Stimulated activated CD4-positive, alpha-beta T cell treated with anti-CD3 and anti-CD28 coated beads, TNF-alpha, amount 100 ng/mL, for 1 hour (primary cell): ENCODE measurements around the gene VCP.

Experiments
- DNase-seq, 3 donors: peaks; one replicate each; pipeline ENCODE4 v3.0.0-alpha.2; 2020; ENCODE audit warnings: low read depth in 3 of 3, low spot score in 1 of 3

The VCP gene

DNA sequence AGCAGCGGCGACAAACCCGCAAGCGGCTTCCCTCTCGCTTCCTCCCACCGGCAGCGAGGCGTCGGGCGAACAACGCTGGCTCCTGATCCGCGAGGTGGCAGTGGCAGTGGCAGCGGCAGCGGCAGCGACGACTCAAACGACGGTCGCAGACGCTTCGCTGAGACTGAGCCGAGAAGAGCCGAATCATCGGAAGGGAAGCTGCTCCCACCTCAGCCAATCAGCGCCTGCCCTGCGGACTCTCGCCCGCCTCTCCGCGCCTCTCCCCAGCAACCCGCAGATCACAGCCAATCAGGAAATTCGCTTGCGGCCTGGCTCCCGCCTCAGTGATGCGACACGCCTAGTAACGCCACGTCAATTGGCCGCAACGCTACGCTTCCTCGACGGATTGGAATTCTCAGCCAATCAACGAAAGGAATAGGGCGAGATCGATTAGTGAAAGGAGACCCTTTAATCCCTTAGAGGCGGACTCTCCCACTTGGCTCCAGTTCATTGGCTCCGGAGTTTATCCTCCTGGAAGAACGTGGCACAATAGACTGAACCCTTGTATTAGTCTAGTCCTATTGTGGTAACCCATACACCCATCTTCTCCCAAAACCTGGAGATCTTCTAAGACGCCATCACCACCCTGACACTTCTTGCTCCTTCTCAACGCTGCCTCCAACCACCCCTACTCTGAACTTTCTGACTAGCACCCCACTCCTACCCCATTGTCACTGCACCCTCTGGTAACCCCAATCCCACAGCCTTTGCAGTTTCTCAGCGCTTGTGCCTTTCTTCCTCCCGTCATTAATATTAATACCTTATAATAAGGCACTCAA, at the start of gene VCP:
Gene VCP (minus strand): TSS at position 165 of the 818 bp plus-strand sequence. CDS start 272 bp downstream, outside the sequence.
- peak; percentile 87 to 94 (median 92) for DNase-seq

- peak; percentile 58 to 77 (median 74) for DNase-seq
Measured at GRCh38 chr9:35116898-35117551, 44.6 kb upstream of the VCP start.

DNA sequence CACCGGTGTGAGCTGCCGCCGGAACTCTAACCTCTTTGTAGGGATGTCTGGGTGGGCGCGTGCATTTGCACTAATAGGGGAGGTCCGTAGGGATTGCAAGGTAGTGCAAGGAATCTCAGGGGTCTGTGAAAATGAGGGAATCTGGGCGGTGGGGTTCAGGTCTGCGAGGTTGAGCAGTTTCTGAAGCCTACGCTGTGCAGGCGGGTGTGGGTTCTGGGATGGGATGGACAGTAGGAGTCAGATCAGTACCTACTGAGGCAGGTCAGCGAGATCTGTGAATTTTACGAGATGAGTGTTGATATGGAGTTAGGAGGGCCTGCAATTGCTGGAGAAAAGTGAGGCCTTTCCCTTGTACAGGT, 44.1 kb upstream of the VCP start:
- no peak for DNase-seq

- DNase-seq: peak; percentile 70 to 83 (median 74)
Measured at GRCh38 chr9:35115680-35116538, 43.5 kb upstream of the VCP start, which contains the start of gene ATOSB. Gene ATOSB (minus strand): TSS chr9:35115862. CDS start chr9:35108274, 7,588 bp downstream.

DNA sequence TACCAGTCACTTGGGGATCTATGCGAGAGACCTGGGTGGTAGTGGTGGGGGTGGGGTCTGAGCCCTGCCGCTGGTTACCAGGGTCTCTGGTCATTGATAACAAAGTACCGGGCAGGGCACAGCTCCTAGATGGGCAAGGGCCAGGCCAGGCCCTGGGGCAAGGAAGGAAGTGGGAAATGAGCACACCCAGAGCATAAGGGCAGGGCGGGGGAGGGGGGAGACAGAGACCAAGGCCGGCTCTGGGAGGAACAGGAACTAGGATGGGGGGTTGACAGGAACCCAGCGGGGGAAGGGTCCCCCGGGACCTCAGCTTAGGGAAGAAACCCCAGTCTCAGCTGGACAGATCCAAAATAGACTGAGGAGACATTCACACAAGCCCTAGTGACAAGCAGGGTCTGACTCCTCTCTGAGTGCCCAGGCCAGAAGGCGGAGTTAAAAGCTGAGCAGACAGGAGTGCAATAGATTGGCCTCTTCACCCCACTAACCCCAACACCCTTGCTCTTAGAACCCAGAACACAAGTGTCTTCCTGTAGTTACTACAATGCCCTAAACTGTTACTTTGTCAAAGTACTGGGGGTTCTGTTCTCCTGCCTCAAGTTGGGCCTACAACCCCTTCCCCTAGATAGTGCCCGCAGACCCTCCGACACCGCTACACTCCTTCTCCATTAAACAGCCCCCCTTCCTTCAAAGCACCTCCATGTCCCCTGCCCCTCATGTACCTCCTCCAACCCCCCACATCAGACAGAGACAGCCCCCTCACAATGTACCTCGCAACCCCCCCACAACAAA, 42.6 kb upstream of the VCP start:
- no peak for DNase-seq

- peak; percentile 29 to 44 (median 34) for DNase-seq
Measured at GRCh38 chr9:35114113-35114839, 41.9 kb upstream of the VCP start.

DNA sequence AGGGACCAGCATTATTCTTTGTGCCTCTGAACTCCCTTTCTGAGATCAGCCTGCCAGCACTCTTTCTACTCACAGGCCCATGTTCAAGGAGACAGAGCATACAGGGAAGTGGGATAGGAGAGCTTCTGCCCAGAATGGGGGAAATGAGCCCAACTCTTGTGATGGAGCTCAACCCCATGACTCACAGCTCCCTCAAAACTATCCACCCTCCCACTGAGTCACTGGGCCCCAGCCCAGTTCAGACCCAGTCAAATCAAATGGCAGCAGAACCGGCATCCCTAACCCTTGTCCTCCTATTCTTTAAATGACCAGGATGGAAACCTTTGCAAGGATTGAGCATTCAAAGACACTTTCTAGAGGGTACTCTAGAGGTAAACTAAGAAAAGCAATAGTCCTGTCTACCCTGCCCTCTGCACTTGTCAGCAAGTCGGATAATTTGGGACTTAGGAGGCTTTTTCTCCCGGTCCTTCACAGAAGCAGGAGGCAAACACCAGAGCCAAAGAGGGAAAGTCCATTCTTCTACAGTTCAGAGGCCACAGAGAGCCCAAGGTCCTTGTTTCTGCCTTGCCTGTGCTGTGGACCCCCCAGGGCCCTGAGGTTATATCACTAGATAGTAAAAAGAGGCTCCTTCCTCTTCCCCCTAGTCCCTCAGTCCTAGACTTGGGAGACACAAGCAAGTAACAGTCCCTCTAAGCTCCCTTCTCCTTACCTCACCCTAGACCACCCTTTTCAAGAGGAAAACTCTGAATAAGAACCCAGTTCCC, 40.0 kb upstream of the VCP start:
- no peak for DNase-seq

GRCh38 chr9:35111001-35111933, 38.8 kb upstream of the VCP start:
- peak; percentile 91 to 95 (median 92) for DNase-seq

DNA sequence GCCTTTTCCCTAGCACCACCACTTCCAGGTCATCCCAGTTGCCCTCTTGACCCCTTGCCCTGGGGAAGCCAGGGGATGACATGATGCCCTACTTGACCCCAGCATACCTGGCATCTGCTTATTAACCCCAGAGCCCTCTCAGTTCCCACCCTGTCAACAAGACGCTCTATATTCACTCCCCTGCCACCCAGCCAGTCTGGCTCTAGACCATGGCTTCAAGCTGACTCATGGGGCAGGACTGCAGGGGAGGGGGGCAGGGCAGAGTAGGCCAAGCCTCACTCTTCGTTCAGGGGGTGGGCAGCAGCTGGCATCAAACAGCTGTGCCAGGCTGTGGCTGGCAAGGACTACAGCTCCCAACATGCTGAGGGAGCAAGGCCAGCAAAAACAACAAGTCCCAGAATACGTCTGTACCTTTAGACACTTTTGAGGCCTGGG, 37.9 kb upstream of the VCP start:
- no peak for DNase-seq

- DNase-seq: no peak
Measured at GRCh38 chr9:35108946-35109575, 36.6 kb upstream of the VCP start.

GRCh38 chr9:35108461-35108860, 36.0 kb upstream of the VCP start:
- DNase-seq: no peak

DNA sequence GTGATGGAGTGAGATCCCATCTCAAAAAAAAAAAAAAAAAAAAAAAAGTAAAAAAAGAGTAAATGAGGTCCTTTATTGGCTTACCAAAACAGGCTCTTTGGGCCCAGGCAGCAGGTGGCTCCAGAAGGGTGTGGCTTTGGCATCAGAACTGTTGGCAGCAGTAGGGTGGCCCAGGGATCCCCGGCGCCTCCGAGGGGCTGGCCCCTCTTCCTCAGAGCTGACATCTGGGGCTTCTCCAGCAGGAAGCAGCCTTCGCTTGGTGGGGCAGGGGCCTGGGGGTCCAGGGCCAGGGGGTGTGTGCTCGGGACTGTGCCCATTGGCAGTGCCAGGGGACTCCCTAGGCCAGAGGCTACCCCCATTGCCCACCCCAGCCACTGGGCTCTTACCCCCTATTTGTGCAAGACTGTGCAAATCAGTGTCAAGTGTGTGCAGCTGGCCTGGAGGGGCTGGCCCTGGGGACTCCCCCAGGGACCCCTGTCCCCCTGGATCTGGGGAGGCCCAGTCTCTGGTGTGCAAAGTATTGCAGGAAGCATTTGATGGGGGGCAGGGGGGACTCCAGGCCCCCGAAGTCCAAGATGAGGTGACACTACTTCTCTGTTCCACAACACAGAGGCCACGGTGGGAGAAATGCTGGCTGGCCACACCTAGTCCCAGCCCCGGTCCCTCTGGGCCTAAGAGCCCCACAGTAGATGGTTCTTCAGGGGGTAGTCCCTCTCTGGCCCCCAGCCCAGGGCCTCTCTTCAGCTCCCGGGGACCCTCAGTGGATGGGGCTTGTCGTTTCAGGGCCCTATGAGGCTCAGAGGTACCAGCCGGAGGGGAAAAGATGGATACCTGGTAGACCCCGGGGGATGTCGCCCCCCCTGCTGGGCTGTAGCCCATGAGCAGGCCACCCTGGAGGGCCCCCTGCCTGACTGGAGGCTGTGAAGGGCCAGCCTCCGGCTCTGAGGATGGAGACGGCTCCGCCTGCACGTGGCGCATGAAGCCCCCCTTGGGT, 35.2 kb upstream of the VCP start:
- DNase-seq: no peak

DNA sequence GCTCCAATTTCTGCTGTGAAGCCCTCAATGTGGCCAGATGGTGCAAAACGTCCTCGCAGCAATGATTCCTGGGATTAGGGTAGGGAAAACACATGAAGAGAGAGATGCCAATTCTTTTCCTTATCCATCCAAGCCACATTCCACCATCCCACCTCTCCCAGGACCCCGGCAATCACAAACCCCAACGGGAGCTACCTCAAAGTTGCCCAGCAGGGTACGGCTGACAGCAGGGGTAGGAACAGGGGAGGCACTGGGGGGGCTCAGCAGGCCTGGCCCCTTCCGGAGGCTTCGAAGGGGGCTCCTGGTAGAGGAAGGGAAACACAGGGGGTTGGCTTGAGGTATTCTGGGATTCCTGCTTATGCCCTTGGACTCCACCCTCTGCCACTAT, 33.9 kb upstream of the VCP start:
- DNase-seq: no peak

DNA sequence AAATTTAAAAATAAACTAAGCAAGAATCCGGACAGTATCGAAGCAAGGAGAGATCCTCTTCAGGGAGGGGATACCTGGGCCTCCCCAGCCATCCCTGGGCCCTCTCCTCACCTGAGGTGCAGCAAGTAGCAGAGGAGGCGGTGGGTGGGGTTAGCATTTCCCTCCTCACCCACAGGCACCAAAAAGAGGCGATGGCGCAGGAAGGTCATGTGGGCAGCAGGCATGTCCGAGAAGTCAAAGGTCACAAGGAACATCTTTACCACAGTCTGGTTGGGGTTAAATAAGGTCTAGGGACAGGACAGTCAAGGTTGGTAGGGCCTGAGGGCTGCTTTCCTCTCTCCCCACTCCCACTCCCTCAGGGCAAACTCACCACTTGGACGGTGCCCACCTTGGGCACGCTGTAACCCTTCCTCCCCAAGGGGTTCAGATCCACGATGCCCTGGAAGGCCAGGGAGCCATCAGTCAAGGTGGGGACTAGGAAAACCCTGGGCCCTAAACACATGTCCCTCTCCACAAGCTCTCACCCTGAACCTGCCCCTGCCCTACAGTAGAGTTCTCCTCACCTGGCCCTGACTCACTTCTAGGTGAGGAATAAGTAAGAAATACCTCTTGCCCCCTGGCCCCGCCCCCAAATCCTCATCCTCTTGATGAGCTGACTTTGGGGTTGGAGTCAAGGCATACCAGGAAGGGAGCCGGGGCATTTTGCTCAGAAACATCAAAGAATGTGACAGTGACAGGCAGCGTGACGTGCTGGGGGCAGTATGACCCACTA, 33.3 kb upstream of the VCP start:
- DNase-seq: no peak

- DNase-seq: no peak
Measured at GRCh38 chr9:35105126-35105525, 32.7 kb upstream of the VCP start.

GRCh38 chr9:35104586-35104985, 32.2 kb upstream of the VCP start:
- no peak for DNase-seq
